Psoas muscle (tissue), 8 donors: ENCODE data around the gene SLC25A25. TPM values are rescaled to one million over a fixed set of nuclear protein-coding genes. Genes with fewer than 3 reads are reported as not detected.
A peak's percentile ranks its signal among the peaks of the same experiment; 100 is the strongest.

ENCODE experiments used
- ATAC-seq, 4 donors: fragments of 200-7000 bp; cut with Tn5 transposase; one replicate each; pipeline ENCODE4 v1.9.1; 2020; ENCODE audit warnings: moderate library complexity in 3 of 4, mild to moderate bottlenecking in 2 of 4
- DNase-seq, 2 donors: peaks; one replicate each; pipeline ENCODE4 v3.0.0-alpha.2; 2020
- H3K27ac ChIP-seq: fragments of 200-600 bp; one replicate; pipeline ENCODE4 v1.8.0; 2022
- H3K27me3 ChIP-seq, 3 donors: fragments of 200-600 bp in 1 of 3; one replicate each; pipeline versions ENCODE4 v1.6.1 to v1.8.0; 2013 to 2022; ENCODE audit warnings: low read length in 2 of 3, mild to moderate bottlenecking in 2 of 3, moderate library complexity in 1 of 3; ENCODE audit not compliant: insufficient read depth in 3 of 3
- H3K36me3 ChIP-seq, 2 donors: fragments of 200-600 bp in 1 of 2; one replicate each; pipeline versions ENCODE4 v1.6.1 to v1.8.0; 2013 to 2022; ENCODE audit warnings: low read depth in 1 of 2, mild to moderate bottlenecking in 1 of 2, moderate library complexity in 1 of 2; ENCODE audit not compliant: insufficient read depth in 1 of 2
- H3K4me1 ChIP-seq: fragments of 200-600 bp; one replicate; pipeline ENCODE4 v1.8.0; 2022
- H3K4me3 ChIP-seq: fragments of 200-600 bp; one replicate; pipeline ENCODE4 v1.8.0; 2022; ENCODE audit warnings: mild to moderate bottlenecking
- H3K9me3 ChIP-seq: fragments of 200-600 bp; one replicate; pipeline ENCODE4 v1.8.0; 2022
- CTCF ChIP-seq: fragments of 200-600 bp; IDR thresholded peaks from one replicate; pipeline ENCODE4 v1.8.0; 2022; ENCODE audit warnings: antibody characterized with exemption
- WGBS, 3 donors: extraction: QIAGEN DNeasy Blood & Tissue Kit; methylation state at CpG; one replicate each; pipeline versions ENCODE4 v1.1.6 to v1.1.7; 2013; 5-methylcytosine and 5-hydroxymethylcytosine counted together
- intact Hi-C, 2 donors: fragments of 100-400 bp; cut with DNase I; formaldehyde crosslinking; loops; one replicate each; pipeline versions ENCODE4 v1.11.0 to v1.14.2; 2022
- polyA plus RNA-seq, 3 donors: library from polyadenylated mRNA; stranded (reverse); fragments of 200-250 nt; gene quantifications; one replicate each; pipeline ENCODE4 v1.2.3, GENCODE V29; 2013
- total RNA-seq, 4 donors: library from RNA; stranded (reverse); fragmentation: NEBNext Ultra II Directional in 2 of 4; extraction: Animal tissue kit (Norgen Biotek cat#: 25700) in 2 of 4; gene quantifications; one replicate each; pipeline versions ENCODE4 v1.2.1 to v1.2.4, GENCODE V29; 2021 to 2023
- donor health status: healthy with polysubstance abuse.
- donor health status: DM: no; HTN: no; CAD: no; lungs with moderate emphysema.
- donor health status: Bipolar disorder and iron deficiency.
- donor health status: healthy.
- donor health status: DM: yes; HTN: yes; CAD: no.
- donor health status: DM: no; HTN: no; CAD: no.
- donor health status: DM: no; HTN: no; CAD: no.
- donor health status: DM: yes; HTN: yes; CAD: no.

Gene SLC25A25
- total and polyA plus RNA-seq, 7 donors: 3.6 to 50.3 (median 10.6) TPM

- Histone ChIP-seq H3K9me3 (no peaks in the 10 kb centered on the region), H3K36me3 (peaks cover 0 to 28% of the 10 kb centered on the region in 2 donors), H3K4me3 (no peak overlapping the region), H3K4me1 (peaks cover 17% of the 10 kb centered on the region), H3K27ac (no peak overlapping the region), H3K27me3 (no peaks in the 10 kb centered on the region)
- 90 to 92% (median 92%) methylated on average over 28 of the region's 28 CpGs for WGBS, 3 donors
- ATAC-seq: no peak
- no peak for TF ChIP-seq CTCF
- intact Hi-C loops: no loop called here
- DNase-seq: no peak
Measured at GRCh38 chr9:128062846-128063831, 4.9 kb upstream of the SLC25A25 start.

GRCh38 chr9:128065907-128066712, 1.9 kb upstream of the SLC25A25 start:
- intact Hi-C loops: no loop called here
- peaks cover 21% of the 10 kb centered on the region for H3K4me1 ChIP-seq
- no peaks in the 10 kb centered on the region for H3K9me3 ChIP-seq
- peaks cover 0 to 27% of the 10 kb centered on the region in 2 donors for H3K36me3 ChIP-seq
- H3K4me3 ChIP-seq: peak overlapping the region; percentile 78
- WGBS, 3 donors: 90 to 92% (median 90%) methylated on average over 16 to 18 of the region's 18 CpGs
- ATAC-seq (no peak), DNase-seq (no peak)
- no peak for TF ChIP-seq CTCF
- no peaks in the 10 kb centered on the region for H3K27me3 ChIP-seq
- H3K27ac ChIP-seq: peak overlapping the region; percentile 98

DNA sequence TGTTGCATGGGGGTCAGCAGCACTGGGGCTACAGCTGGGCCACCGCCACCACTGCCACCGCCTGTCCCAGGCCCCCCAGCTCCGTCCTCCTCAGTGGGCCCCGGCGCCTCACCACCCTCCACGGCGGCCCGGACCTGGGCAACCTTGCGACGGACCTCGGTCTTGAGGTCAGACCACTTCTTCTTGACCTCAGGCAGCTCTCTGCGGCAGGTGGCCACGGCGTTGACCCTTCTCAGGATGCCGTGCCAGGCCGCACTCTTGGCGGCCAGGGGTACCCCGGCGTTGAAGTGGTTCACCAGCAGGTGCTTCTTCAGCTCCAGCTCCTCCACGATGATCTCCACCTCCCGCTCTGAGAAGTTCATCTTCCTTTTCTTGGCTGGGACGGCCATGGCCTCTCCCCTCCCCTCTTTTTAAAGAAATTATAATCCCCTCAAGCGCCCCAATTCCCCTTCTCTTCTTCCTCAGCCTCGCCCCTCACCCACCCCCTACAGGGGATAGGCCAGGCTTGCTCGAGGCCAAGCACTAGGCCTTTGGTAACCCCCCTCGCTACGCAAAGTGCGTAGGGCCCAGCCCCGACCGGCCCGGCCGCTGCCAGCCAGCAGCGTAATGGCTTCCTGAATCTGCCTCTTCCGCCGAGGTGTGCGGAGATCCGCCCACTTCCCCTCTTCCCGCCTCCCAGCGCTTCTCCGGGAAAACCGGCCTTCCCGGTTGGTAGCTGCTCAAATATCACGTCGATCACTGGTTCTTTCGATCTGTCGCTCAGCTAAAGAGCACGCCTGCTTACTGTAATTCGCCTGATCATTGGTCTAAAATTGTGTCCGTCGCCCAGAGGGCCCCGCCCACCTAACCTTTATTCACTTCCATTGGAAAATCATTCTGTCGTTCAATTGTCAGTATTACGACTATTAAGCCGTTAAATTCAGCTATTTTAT, 1.1 kb upstream of the SLC25A25 start, which contains the start of gene NAIF1:
Gene NAIF1 (minus strand): TSS at position 608 of the 932 bp plus-strand sequence. CDS start 219 bp downstream, at position 389.
- intact Hi-C loops: no loop called here
- Histone ChIP-seq H3K27ac (peak within 1 kb of the TSS; percentile 98), H3K4me3 (peak within 1 kb of the TSS; percentile 78), H3K27me3 (no peaks in the 10 kb centered on the region), H3K4me1 (peaks cover 22% of the 10 kb centered on the region), H3K9me3 (no peaks in the 10 kb centered on the region), H3K36me3 (peaks cover 0 to 18% of the 10 kb centered on the region in 2 donors)
- TF ChIP-seq CTCF: no peak
- DNase-seq: peak; percentile 96 to 98
- 30 to 32% (median 31%) methylated on average over 52 to 54 of the region's 54 CpGs for WGBS, 3 donors
- peak; percentile 83 to 90 (median 85) for ATAC-seq
